ENCODE data around the gene PLEKHF1.

GRCh38 chr19:29697523-29698261 lies 32.4 kb downstream of the PLEKHF1 start:
- TF ChIP-seq, protein P1, sequence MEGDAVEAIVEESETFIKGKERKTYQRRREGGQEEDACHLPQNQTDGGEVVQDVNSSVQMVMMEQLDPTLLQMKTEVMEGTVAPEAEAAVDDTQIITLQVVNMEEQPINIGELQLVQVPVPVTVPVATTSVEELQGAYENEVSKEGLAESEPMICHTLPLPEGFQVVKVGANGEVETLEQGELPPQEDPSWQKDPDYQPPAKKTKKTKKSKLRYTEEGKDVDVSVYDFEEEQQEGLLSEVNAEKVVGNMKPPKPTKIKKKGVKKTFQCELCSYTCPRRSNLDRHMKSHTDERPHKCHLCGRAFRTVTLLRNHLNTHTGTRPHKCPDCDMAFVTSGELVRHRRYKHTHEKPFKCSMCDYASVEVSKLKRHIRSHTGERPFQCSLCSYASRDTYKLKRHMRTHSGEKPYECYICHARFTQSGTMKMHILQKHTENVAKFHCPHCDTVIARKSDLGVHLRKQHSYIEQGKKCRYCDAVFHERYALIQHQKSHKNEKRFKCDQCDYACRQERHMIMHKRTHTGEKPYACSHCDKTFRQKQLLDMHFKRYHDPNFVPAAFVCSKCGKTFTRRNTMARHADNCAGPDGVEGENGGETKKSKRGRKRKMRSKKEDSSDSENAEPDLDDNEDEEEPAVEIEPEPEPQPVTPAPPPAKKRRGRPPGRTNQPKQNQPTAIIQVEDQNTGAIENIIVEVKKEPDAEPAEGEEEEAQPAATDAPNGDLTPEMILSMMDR (IDR thresholded peaks at IDR 0.05): no peak
- TF ChIP-seq POLR2A (IDR thresholded peaks at IDR 0.05): no peak
